Fibroblast of mammary gland (primary cell): ENCODE measurements around the gene TMEM164.

Experiments
- DNase-seq: peaks from one replicate; pipeline ENCODE4 v3.0.0-alpha.2; 2010; ENCODE audit warnings: low read depth
- H3K4me3 ChIP-seq: 2 replicates; pipeline ENCODE4 v1.5.1; 2011; ENCODE audit warnings: low read depth, mild to moderate bottlenecking, low read length, moderate library complexity; ENCODE audit not compliant: control insufficient read depth
- TF ChIP-seq, protein P1 (sequence below): conservative IDR thresholded peaks from 2 replicates; pipeline ENCODE4 v1.5.1; 2011; ENCODE audit warnings: low read depth, low read length, inconsistent platforms; ENCODE audit not compliant: control insufficient read depth, insufficient read depth

Gene TMEM164

DNA sequence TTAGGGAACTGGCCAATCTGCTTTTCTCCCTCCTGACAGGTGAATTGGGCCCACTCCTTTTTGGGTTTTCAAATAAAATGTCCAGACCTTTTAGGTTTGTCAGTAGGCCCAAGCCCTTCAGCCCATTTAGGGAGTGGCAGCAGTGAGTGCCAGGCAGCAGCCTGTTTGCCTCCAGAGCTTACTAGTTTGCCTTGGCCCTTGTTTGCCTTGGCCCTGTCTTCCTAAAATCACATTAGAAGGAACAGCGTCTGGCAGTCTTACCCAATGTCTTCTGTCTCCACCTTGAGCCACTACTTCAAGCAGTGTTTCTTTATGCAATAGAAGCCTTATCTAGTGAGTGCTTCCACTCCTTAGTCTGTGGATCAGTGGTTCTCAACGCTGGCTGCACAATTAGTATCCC lies 117.1 kb downstream of the TMEM164 start:
- TF ChIP-seq, protein P1, sequence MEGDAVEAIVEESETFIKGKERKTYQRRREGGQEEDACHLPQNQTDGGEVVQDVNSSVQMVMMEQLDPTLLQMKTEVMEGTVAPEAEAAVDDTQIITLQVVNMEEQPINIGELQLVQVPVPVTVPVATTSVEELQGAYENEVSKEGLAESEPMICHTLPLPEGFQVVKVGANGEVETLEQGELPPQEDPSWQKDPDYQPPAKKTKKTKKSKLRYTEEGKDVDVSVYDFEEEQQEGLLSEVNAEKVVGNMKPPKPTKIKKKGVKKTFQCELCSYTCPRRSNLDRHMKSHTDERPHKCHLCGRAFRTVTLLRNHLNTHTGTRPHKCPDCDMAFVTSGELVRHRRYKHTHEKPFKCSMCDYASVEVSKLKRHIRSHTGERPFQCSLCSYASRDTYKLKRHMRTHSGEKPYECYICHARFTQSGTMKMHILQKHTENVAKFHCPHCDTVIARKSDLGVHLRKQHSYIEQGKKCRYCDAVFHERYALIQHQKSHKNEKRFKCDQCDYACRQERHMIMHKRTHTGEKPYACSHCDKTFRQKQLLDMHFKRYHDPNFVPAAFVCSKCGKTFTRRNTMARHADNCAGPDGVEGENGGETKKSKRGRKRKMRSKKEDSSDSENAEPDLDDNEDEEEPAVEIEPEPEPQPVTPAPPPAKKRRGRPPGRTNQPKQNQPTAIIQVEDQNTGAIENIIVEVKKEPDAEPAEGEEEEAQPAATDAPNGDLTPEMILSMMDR = no peak
- no peak overlapping the region for H3K4me3 ChIP-seq
- DNase-seq = no peak

DNA sequence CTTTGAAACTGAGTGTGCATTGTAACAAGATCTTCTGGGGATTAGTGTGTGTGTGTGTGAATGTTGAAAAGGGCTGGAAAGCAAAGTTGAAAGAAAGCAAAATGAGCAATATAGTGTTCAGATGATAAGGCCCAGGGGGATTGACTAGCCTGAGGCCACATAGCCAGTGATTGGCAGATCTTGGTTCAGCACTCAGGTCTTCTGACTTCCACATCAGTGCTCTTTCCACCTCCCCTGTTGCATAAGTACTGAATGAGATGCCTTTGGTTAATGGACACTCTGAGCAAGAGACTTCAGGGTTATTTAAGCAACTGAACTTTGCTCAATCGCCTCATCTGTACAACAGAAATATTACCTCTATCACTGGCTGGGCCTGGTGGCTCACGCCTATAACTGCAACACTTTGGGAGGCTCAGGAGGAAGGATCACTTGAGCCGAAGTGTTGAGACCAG lies 120.4 kb downstream of the TMEM164 start:
- TF ChIP-seq, protein P1 = no peak
- peak; percentile 65 for DNase-seq
- H3K4me3 ChIP-seq = no peak overlapping the region

DNA sequence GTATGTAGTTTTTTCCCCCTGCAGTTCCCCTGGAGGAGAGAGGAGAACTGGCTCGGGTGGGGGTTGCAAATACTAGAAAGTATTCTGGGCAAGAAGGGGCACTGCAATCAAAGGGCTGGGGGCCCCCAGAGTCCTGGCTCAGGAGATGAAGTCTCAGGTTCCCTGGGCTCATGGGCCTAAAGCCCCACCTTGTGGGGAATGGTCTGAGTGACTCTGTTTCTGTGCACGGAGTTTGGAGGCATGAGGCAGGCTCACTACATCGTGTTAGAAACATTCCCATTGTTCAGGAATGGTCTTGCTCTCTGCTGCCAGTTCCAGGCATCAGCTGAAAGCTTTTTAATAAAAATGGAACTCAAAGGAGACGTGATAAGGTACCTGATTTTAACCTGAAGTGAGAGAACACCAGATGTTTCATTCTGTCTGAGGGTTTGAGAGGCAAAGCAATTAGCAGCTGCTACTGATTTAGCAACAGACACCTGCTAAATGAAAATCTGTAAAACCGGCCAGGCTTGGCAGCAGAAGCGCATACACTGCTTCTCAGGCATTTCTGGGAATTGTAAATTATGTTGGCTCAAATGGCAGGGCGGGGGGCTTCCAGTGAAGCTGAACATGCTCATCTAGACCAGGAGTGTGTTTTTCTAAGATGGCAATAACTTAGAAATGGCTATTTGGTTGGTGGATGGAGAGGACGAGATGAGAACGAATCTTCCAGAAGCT lies 122.7 kb downstream of the TMEM164 start:
- H3K4me3 ChIP-seq = no peak overlapping the region
- TF ChIP-seq, protein P1 = peak; percentile 24
- DNase-seq = no peak

DNA sequence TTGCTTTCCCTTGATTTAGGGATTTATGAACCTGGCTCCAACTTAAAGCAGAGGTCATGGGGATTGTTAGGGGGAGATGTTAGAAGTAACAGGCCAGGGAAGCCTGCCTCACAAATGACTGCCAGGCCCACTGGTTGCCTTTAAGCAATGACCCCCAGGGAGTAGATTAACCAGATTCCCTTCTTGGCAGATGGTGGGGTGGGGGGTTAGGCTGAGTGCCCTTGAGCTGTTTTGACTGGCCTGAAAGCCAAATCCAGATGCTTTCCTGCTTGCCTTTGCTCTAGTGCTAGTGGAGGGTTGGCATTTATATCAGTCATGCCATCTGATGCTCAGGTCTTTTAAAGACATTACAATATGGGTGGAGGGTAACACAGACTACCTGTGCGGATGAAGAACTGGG lies 128.1 kb downstream of the TMEM164 start:
- no peak overlapping the region for H3K4me3 ChIP-seq
- TF ChIP-seq, protein P1 = no peak

DNA sequence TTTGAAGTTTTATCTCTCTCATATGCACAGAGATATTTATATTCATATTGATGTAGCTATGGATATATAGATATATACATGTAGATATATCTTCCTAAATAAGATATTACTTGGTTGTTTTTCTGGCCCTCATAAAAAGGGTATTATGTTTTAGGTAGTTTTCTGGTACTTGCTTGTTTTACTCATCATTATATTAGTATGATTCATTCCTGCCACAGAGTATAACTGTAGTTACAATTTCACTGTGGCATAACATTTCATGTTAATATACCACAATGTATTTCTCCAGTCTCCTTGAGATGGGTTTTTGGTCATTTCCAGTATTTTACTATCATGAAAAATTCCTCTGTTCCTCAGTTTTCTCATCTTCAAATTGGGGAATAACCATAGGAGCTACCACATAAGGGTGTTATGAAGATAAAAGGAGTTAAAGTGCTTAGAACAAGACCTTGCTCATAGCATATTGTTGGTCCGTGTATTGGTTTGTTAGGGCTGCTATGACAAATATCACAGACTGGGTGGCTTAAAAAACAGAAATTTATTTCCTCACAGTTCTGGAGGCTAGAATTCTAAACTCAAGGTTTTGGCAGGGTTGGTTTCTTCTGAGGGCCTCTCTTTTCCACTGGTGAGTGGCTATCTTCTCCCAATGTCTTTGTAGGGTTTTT lies 129.7 kb downstream of the TMEM164 start:
- DNase-seq = no peak
- no peak overlapping the region for H3K4me3 ChIP-seq
- TF ChIP-seq, protein P1 = no peak

More for the DNA sequence above, 128.1 kb downstream of the TMEM164 start:
- DNase-seq = no peak

DNA sequence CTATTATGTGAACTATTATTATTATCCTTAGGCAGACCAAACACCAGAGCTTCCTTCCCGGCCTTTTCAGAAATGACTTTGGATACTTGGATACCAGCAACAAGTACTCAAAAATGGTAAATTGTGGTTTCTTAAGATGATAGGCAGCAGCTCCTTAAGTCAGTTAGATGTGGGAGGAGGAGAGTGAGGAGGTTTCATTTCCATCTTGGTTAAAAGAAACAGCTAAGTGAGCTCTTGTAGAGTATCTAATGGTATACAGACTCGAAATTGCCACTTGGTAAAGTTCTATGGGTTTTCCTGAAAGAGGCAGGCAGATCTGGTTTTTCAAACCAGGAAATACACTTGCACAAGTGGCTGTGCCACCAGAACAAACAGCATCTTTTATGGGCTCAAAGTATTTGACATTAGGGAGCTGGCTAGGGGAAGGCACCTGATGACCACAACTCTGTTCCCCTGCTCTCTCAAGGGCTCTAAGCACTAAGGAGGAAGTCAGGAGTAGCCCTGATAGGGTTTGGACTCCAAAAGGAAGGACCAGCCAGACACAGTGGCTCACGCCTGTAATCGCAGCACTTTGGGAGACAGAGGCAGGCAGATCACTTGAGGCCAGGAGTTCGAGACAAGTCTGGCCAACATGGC lies 130.9 kb downstream of the TMEM164 start:
- TF ChIP-seq, protein P1 = no peak
- no peak for DNase-seq
- H3K4me3 ChIP-seq = no peak overlapping the region
